Hepatocyte (in vitro differentiated cells): ENCODE results near the gene BLNK.

ENCODE experiments used
- CTCF ChIP-seq: fragments of 200-600 bp; sonication (generic); IDR thresholded peaks from 2 replicates; pipeline ENCODE4 v1.5.1; 2016; ENCODE audit warnings: antibody characterized with exemption, mild to moderate bottlenecking; ENCODE audit not compliant: poor library complexity
- EZH2 ChIP-seq: fragments of 200-600 bp; sonication (generic); IDR thresholded peaks from 2 replicates; pipeline ENCODE4 v1.6.1; 2016; ENCODE audit warnings: antibody characterized with exemption, mild to moderate bottlenecking, borderline replicate concordance
- EZH2phosphoT487 ChIP-seq: fragments of 200-600 bp; sonication (generic); IDR thresholded peaks from one replicate; pipeline ENCODE4 v1.6.1; 2018; ENCODE audit warnings: antibody characterized with exemption, mild to moderate bottlenecking, low read depth, moderate library complexity; ENCODE audit not compliant: unreplicated experiment, severe bottlenecking

- TF ChIP-seq CTCF (no peak), EZH2 (no peak), EZH2phosphoT487 (no peak)
Measured at GRCh38 chr10:96227206-96227605, 44.2 kb downstream of the BLNK start.
